HEK293 (cell line): ENCODE data around the gene CDCA5.

ENCODE experiments used
- GLIS2 ChIP-seq: fragments of 450-650 bp; formaldehyde crosslinking; IDR thresholded peaks from 2 replicates; pipeline ENCODE4 v1.5.1; 2016; ENCODE audit warnings: missing biosample characterization, missing genetic modification characterization
- HOXC10 ChIP-seq: sonication (generic); formaldehyde crosslinking; IDR thresholded peaks from 2 replicates; pipeline ENCODE4 v1.8.1; 2023; ENCODE audit warnings: mild to moderate bottlenecking, missing genetic modification reagents
- IKZF3 ChIP-seq: fragments of 450-650 bp; IDR thresholded peaks from 2 replicates; pipeline ENCODE4 v1.5.0; 2018; ENCODE audit warnings: missing biosample characterization, mild to moderate bottlenecking, missing genetic modification characterization, moderate library complexity
- KLF8 ChIP-seq: fragments of 450-650 bp; formaldehyde crosslinking; IDR thresholded peaks from 2 replicates; pipeline ENCODE4 v1.5.1; 2016; ENCODE audit warnings: missing biosample characterization, missing genetic modification characterization
- MZF1 ChIP-seq: fragments of 450-650 bp; formaldehyde crosslinking; IDR thresholded peaks from 2 replicates; pipeline ENCODE4 v1.5.1; 2017; ENCODE audit warnings: missing biosample characterization, missing genetic modification characterization, borderline replicate concordance
- TRIM28 ChIP-seq: IDR thresholded peaks from 2 replicates; pipeline ENCODE4 v1.6.1; 2011; ENCODE audit warnings: low read length, control low read depth, borderline replicate concordance
- ZBTB17 ChIP-seq: fragments of 450-650 bp; formaldehyde crosslinking; IDR thresholded peaks from 2 replicates; pipeline ENCODE4 v1.5.1; 2016; ENCODE audit warnings: missing biosample characterization, missing genetic modification characterization
- ZNF292 ChIP-seq: fragments of 450-650 bp; formaldehyde crosslinking; IDR thresholded peaks from 2 replicates; pipeline ENCODE4 v1.5.1; 2016; ENCODE audit warnings: low read depth, missing biosample characterization, missing genetic modification characterization, borderline replicate concordance
- ZNF335 ChIP-seq: fragments of 450-650 bp; formaldehyde crosslinking; conservative IDR thresholded peaks from 2 replicates; pipeline ENCODE4 v1.5.1; 2016; ENCODE audit warnings: missing biosample characterization, missing genetic modification characterization
- ZNF501 ChIP-seq: fragments of 450-650 bp; formaldehyde crosslinking; IDR thresholded peaks from 2 replicates; pipeline ENCODE4 v1.5.1; 2016; ENCODE audit warnings: missing biosample characterization, missing genetic modification characterization
- ZNF548 ChIP-seq: fragments of 450-650 bp; formaldehyde crosslinking; IDR thresholded peaks from 2 replicates; pipeline ENCODE4 v1.5.1; 2016; ENCODE audit warnings: missing biosample characterization, missing genetic modification characterization
- ZNF600 ChIP-seq: fragments of 450-650 bp; formaldehyde crosslinking; IDR thresholded peaks from 2 replicates; pipeline ENCODE4 v1.5.1; 2016; ENCODE audit warnings: missing biosample characterization, missing genetic modification characterization
- ZNF660 ChIP-seq: fragments of 450-650 bp; IDR thresholded peaks from 2 replicates; pipeline ENCODE4 v1.5.1; 2018; ENCODE audit warnings: missing biosample characterization, mild to moderate bottlenecking, missing genetic modification characterization
- TF ChIP-seq, protein P1 (sequence below): fragments of 450-650 bp; formaldehyde crosslinking; IDR thresholded peaks from 2 replicates; pipeline ENCODE4 v1.5.1; 2017; ENCODE audit warnings: missing biosample characterization, mild to moderate bottlenecking, missing genetic modification characterization, moderate library complexity
- TF ChIP-seq, protein P2 (sequence below): fragments of 450-650 bp; formaldehyde crosslinking; IDR thresholded peaks from 2 replicates; pipeline ENCODE4 v1.5.1; 2016; ENCODE audit warnings: missing biosample characterization, missing genetic modification characterization
- TF ChIP-seq, protein P3 (sequence below): fragments of 450-650 bp; formaldehyde crosslinking; conservative IDR thresholded peaks from 2 replicates; pipeline ENCODE4 v1.5.1; 2016; ENCODE audit warnings: low read depth, missing biosample characterization, missing genetic modification characterization
- TF ChIP-seq, protein P4 (sequence below): fragments of 450-650 bp; formaldehyde crosslinking; IDR thresholded peaks from 2 replicates; pipeline ENCODE4 v1.5.1; 2016; ENCODE audit warnings: missing biosample characterization, missing genetic modification characterization

CDCA5 gene

DNA sequence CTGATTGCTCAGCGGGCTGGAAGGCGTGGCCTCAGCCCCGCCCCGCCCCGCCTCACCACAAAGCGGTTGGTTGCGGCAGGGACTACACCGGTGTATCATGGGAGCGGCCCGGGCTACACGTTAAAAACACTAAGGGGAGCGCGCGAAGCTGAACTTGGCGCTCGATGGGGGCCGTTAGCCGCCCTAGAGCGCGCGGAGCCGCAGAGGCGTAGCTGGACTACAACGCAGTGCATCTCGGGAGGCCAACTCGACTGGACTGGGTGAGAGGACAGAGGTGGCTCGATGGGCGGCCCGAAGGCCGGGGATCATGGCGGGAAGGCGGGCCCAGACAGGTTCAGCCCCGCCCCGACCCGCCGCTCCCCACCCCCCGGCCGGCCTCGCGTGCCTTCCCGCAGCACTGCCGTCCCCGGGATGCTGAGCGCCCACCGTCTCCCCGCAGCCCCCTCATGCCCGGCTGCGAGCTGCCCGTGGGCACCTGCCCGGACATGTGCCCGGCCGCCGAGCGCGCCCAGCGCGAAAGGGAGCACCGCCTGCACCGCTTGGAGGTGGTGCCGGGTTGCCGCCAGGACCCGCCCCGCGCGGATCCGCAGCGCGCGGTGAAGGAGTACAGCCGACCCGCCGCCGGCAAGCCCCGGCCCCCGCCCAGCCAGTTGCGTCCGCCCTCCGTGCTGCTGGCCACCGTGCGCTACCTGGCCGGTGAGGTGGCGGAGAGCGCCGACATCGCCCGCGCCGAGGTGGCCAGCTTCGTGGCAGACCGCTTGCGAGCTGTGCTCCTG, 42.8 kb downstream of the CDCA5 start, which contains the start of gene SAC3D1 (continued):
- no peak for TF ChIP-seq ZNF548
- TF ChIP-seq IKZF3 = 0 out of 2 replicates have a peak, but pooled peaks have one; percentile 23
- peak; percentile 38; the same call in 1 of the 2 replicates for TF ChIP-seq ZNF501 (tag by site-specific recombination)
- peak; percentile 72 for TF ChIP-seq GLIS2 (tag by site-specific recombination)
- TF ChIP-seq, protein P1, sequence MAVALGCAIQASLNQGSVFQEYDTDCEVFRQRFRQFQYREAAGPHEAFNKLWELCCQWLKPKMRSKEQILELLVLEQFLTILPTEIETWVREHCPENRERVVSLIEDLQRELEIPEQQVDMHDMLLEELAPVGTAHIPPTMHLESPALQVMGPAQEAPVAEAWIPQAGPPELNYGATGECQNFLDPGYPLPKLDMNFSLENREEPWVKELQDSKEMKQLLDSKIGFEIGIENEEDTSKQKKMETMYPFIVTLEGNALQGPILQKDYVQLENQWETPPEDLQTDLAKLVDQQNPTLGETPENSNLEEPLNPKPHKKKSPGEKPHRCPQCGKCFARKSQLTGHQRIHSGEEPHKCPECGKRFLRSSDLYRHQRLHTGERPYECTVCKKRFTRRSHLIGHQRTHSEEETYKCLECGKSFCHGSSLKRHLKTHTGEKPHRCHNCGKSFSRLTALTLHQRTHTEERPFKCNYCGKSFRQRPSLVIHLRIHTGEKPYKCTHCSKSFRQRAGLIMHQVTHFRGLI (tag by site-specific recombination) = peak; percentile 79
- peak; percentile 55 for TF ChIP-seq ZNF335
- peak; percentile 93 for TF ChIP-seq KLF8 (tag by site-specific recombination)
- no peak for TF ChIP-seq TRIM28
- TF ChIP-seq, protein P2, sequence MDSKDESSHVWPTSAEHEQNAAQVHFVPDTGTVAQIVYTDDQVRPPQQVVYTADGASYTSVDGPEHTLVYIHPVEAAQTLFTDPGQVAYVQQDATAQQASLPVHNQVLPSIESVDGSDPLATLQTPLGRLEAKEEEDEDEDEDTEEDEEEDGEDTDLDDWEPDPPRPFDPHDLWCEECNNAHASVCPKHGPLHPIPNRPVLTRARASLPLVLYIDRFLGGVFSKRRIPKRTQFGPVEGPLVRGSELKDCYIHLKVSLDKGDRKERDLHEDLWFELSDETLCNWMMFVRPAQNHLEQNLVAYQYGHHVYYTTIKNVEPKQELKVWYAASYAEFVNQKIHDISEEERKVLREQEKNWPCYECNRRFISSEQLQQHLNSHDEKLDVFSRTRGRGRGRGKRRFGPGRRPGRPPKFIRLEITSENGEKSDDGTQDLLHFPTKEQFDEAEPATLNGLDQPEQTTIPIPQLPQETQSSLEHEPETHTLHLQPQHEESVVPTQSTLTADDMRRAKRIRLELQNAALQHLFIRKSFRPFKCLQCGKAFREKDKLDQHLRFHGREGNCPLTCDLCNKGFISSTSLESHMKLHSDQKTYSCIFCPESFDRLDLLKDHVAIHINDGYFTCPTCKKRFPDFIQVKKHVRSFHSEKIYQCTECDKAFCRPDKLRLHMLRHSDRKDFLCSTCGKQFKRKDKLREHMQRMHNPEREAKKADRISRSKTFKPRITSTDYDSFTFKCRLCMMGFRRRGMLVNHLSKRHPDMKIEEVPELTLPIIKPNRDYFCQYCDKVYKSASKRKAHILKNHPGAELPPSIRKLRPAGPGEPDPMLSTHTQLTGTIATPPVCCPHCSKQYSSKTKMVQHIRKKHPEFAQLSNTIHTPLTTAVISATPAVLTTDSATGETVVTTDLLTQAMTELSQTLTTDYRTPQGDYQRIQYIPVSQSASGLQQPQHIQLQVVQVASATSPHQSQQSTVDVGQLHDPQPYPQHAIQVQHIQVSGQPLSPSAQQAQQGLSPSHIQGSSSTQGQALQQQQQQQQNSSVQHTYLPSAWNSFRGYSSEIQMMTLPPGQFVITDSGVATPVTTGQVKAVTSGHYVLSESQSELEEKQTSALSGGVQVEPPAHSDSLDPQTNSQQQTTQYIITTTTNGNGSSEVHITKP (tag by site-specific recombination) = peak; percentile 83
- peak; percentile 30; the same call in 1 of the 2 replicates for TF ChIP-seq HOXC10 (CRISPR knock-in tag)
- TF ChIP-seq ZNF292 (tag by site-specific recombination) = no peak
- TF ChIP-seq ZNF600 (tag by site-specific recombination) = 0 out of 2 replicates have a peak, but pooled peaks have one; percentile 28
- no peak for TF ChIP-seq MZF1 (tag by site-specific recombination)
- TF ChIP-seq, protein P3, sequence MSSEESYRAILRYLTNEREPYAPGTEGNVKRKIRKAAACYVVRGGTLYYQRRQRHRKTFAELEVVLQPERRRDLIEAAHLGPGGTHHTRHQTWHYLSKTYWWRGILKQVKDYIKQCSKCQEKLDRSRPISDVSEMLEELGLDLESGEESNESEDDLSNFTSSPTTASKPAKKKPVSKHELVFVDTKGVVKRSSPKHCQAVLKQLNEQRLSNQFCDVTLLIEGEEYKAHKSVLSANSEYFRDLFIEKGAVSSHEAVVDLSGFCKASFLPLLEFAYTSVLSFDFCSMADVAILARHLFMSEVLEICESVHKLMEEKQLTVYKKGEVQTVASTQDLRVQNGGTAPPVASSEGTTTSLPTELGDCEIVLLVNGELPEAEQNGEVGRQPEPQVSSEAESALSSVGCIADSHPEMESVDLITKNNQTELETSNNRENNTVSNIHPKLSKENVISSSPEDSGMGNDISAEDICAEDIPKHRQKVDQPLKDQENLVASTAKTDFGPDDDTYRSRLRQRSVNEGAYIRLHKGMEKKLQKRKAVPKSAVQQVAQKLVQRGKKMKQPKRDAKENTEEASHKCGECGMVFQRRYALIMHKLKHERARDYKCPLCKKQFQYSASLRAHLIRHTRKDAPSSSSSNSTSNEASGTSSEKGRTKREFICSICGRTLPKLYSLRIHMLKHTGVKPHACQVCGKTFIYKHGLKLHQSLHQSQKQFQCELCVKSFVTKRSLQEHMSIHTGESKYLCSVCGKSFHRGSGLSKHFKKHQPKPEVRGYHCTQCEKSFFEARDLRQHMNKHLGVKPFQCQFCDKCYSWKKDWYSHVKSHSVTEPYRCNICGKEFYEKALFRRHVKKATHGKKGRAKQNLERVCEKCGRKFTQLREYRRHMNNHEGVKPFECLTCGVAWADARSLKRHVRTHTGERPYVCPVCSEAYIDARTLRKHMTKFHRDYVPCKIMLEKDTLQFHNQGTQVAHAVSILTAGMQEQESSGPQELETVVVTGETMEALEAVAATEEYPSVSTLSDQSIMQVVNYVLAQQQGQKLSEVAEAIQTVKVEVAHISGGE (tag by site-specific recombination) = 0 out of 2 replicates have a peak, but pooled peaks have one; percentile 18
- TF ChIP-seq, protein P4, sequence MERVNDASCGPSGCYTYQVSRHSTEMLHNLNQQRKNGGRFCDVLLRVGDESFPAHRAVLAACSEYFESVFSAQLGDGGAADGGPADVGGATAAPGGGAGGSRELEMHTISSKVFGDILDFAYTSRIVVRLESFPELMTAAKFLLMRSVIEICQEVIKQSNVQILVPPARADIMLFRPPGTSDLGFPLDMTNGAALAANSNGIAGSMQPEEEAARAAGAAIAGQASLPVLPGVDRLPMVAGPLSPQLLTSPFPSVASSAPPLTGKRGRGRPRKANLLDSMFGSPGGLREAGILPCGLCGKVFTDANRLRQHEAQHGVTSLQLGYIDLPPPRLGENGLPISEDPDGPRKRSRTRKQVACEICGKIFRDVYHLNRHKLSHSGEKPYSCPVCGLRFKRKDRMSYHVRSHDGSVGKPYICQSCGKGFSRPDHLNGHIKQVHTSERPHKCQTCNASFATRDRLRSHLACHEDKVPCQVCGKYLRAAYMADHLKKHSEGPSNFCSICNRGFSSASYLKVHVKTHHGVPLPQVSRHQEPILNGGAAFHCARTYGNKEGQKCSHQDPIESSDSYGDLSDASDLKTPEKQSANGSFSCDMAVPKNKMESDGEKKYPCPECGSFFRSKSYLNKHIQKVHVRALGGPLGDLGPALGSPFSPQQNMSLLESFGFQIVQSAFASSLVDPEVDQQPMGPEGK (tag by site-specific recombination) = peak; percentile 89
- TF ChIP-seq ZNF660 = peak; percentile 36
- TF ChIP-seq ZBTB17 (tag by site-specific recombination) = peak; percentile 81
